Neuronal stem cell (in vitro differentiated cells): ENCODE results near the gene TACC3.
A peak's percentile ranks its signal among the peaks of the same experiment; 100 is the strongest.

ENCODE experiments used
- DNase-seq: peaks from one replicate; pipeline ENCODE4 v3.0.0-alpha.2; 2013; ENCODE audit warnings: low spot score
- H2AFZ ChIP-seq: one replicate; pipeline ENCODE4 v1.6.1; 2013; ENCODE audit warnings: mild to moderate bottlenecking, low read length, inconsistent platforms
- H2AK5ac ChIP-seq: 2 replicates; pipeline ENCODE4 v1.6.1; 2013; ENCODE audit warnings: low read depth, mild to moderate bottlenecking, inconsistent platforms, low read length, moderate library complexity, mixed read lengths
- H2BK120ac ChIP-seq: 2 replicates; pipeline ENCODE4 v1.6.1; 2013; ENCODE audit warnings: low read depth, mild to moderate bottlenecking, inconsistent platforms, low read length, moderate library complexity, mixed read lengths
- H2BK12ac ChIP-seq: one replicate; pipeline ENCODE4 v1.6.1; 2013; ENCODE audit warnings: low read length, inconsistent platforms
- H2BK15ac ChIP-seq: 2 replicates; pipeline ENCODE4 v1.6.1; 2013; ENCODE audit warnings: mild to moderate bottlenecking, low read length, inconsistent platforms, mixed read lengths
- H2BK5ac ChIP-seq: one replicate; pipeline ENCODE4 v1.6.1; 2013; ENCODE audit warnings: inconsistent platforms, mild to moderate bottlenecking, low read length, moderate library complexity
- H3K14ac ChIP-seq: one replicate; pipeline ENCODE4 v1.6.1; 2013; ENCODE audit warnings: low read length, inconsistent platforms
- H3K18ac ChIP-seq: 2 replicates; pipeline ENCODE4 v1.6.1; 2013; ENCODE audit warnings: low read length, inconsistent platforms
- H3K23ac ChIP-seq: 2 replicates; pipeline ENCODE4 v1.6.1; 2013; ENCODE audit warnings: low read depth, mild to moderate bottlenecking, mixed read lengths, low read length, inconsistent platforms; ENCODE audit not compliant: poor library complexity
- H3K27ac ChIP-seq: replicated peaks from 3 replicates; pipeline ENCODE4 v1.5.1; 2013; ENCODE audit warnings: low read length, inconsistent platforms
- H3K27me3 ChIP-seq, 3 experiments: 2 replicates each; pipeline ENCODE4 v1.6.1; 2013; ENCODE audit warnings: low read length in 3 of 3, mild to moderate bottlenecking in 2 of 3, inconsistent platforms in 1 of 3, low read depth in 1 of 3, mixed read lengths in 1 of 3, moderate library complexity in 1 of 3; ENCODE audit not compliant: control insufficient read depth in 3 of 3, insufficient read depth in 3 of 3
- H3K36me3 ChIP-seq, 2 donors: replicated peaks in 1 of 2; 2 replicates each; pipeline ENCODE4 v1.6.1; 2013; ENCODE audit warnings: low read length in 2 of 2; ENCODE audit not compliant: control insufficient read depth in 2 of 2, insufficient read depth in 2 of 2
- H3K4ac ChIP-seq: 2 replicates; pipeline ENCODE4 v1.6.1; 2013; ENCODE audit warnings: inconsistent platforms, mild to moderate bottlenecking, low read length, moderate library complexity
- H3K4me1 ChIP-seq, 2 donors: 1 replicate in 1 of 2; 2 replicates in 1 of 2; pipeline ENCODE4 v1.6.1; 2013; ENCODE audit warnings: low read length in 2 of 2, low read depth in 1 of 2; ENCODE audit not compliant: control insufficient read depth in 2 of 2, insufficient read depth in 1 of 2
- H3K4me2 ChIP-seq: one replicate; pipeline ENCODE4 v1.6.1; 2013; ENCODE audit warnings: mild to moderate bottlenecking, low read length, inconsistent platforms; ENCODE audit not compliant: insufficient read depth, poor library complexity, severe bottlenecking
- H3K4me3 ChIP-seq, 2 donors: 2 replicates each; pipeline ENCODE4 v1.5.1; 2013; ENCODE audit warnings: low read length in 2 of 2, mild to moderate bottlenecking in 2 of 2, inconsistent platforms in 1 of 2, moderate library complexity in 1 of 2
- H3K79me1 ChIP-seq: one replicate; pipeline ENCODE4 v1.6.1; 2013; ENCODE audit warnings: low read depth, mild to moderate bottlenecking, inconsistent platforms, low read length, moderate library complexity
- H3K9ac ChIP-seq: one replicate; pipeline ENCODE4 v1.6.1; 2013; ENCODE audit warnings: mild to moderate bottlenecking, low read depth, low read length, inconsistent platforms; ENCODE audit not compliant: poor library complexity
- H3K9me3 ChIP-seq, 2 donors: replicated peaks in 1 of 2; 2 replicates each; pipeline versions ENCODE3 to v1.6.1; 2013; ENCODE audit warnings: low read length in 2 of 2, mild to moderate bottlenecking in 2 of 2, inconsistent platforms in 1 of 2, low read depth in 1 of 2, mixed read lengths in 1 of 2, moderate library complexity in 1 of 2; ENCODE audit not compliant: control insufficient read depth in 2 of 2, insufficient read depth in 1 of 2
- H4K8ac ChIP-seq: one replicate; pipeline ENCODE4 v1.6.1; 2013; ENCODE audit warnings: low read depth, mild to moderate bottlenecking, inconsistent platforms, low read length, moderate library complexity
- H4K91ac ChIP-seq: one replicate; pipeline ENCODE4 v1.6.1; 2013; ENCODE audit warnings: low read length, low read depth, mild to moderate bottlenecking, inconsistent platforms; ENCODE audit not compliant: poor library complexity
- WGBS, 2 donors: extraction: QIAGEN DNeasy Blood & Tissue Kit; methylation state at CpG; one replicate each; pipeline ENCODE4 v1.1.7; 2013; ENCODE audit warnings: missing lambda C conversion rate in 2 of 2, mixed read lengths in 1 of 2; ENCODE audit not compliant: insufficient read length in 2 of 2, insufficient replicate concordance in 1 of 2; ENCODE audit errors: extremely low coverage in 2 of 2; 5-methylcytosine and 5-hydroxymethylcytosine counted together

The TACC3 gene

DNA sequence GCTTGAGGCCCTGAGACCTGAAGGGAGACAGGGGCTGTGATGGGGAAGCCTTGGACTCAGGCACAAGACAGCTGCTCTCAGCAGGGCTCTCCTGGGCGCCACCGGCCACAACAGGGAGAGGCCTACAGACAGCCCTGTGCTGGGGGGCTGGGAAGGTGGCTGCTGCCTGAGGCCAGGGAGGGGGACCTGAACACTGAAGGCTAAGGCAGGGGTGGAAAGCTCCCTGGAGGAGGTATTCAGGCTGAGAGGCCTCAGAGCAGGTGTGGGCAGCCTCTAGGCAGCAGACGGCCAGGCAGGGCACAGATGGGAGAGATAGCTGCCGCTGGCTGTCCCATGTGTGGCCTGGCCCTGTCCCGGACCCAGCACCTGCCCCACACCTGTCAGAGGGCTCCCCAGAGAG lies 33.0 kb downstream of the TACC3 start:
- WGBS, 2 donors: no CpG with 5 or more reads among the region's 5 CpGs
- H2BK15ac ChIP-seq: peak overlapping the region; percentile 64
- DNase-seq: no peak

DNA sequence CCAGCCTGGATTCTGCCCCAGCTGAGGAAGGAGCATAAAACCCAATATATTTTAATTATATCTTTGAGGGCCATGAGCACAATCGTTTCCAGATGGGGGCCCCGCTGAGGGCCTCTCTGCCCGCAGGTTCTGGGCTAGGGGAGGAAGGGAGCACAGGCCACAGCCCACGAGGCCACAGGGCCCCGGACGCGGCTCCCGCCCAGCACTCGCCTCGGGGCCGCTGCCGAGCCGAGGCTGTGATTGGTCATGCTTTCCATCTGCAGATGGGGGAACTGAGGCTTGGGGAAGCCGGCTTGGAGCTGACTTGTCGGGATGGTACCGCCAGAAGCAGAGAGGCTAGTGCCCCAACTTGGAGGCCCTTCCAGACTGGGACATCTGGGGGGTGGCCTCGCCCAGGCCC lies 34.0 kb downstream of the TACC3 start:
- no peak overlapping the region for H3K9ac ChIP-seq
- no peaks in the 10 kb centered on the region for H3K36me3 ChIP-seq
- WGBS, 2 donors: no CpG with 5 or more reads among the region's 17 CpGs
- no peak overlapping the region for H3K4me3 ChIP-seq
- no peak overlapping the region for H3K4ac ChIP-seq
- H3K4me1 ChIP-seq: peaks cover 17 to 33% of the 10 kb centered on the region in 2 donors
- DNase-seq: no peak
- no peak overlapping the region for H4K8ac ChIP-seq
- H2BK5ac ChIP-seq: peak overlapping the region; percentile 53
- no peak overlapping the region for H3K23ac ChIP-seq
- H3K79me1 ChIP-seq: no peaks in the 10 kb centered on the region
- peaks cover 0 to 14% (median 0%) of the 10 kb centered on the region in 3 experiments for H3K27me3 ChIP-seq
- H4K91ac ChIP-seq: no peak overlapping the region
- no peak overlapping the region for H2AFZ ChIP-seq
- no peak overlapping the region for H2BK120ac ChIP-seq
- H3K9me3 ChIP-seq: no peaks in the 10 kb centered on the region
- no peak overlapping the region for H3K4me2 ChIP-seq
- peak overlapping the region; percentile 17 for H3K18ac ChIP-seq
- no peak overlapping the region for H3K14ac ChIP-seq
- H2AK5ac ChIP-seq: no peak overlapping the region
- no peak overlapping the region for H2BK12ac ChIP-seq
- H2BK15ac ChIP-seq: peak overlapping the region; percentile 55
- H3K27ac ChIP-seq: no peak overlapping the region

More for the DNA sequence above, 33.0 kb downstream of the TACC3 start:
- Histone ChIP-seq H2AFZ (no peak overlapping the region), H4K8ac (no peak overlapping the region), H4K91ac (no peak overlapping the region), H3K36me3 (no peaks in the 10 kb centered on the region), H3K27ac (no peak overlapping the region), H2BK5ac (no peak overlapping the region), H2BK12ac (peak overlapping the region; percentile 22), H3K9ac (no peak overlapping the region), H3K9me3 (no peaks in the 10 kb centered on the region), H3K4me2 (no peak overlapping the region), H3K4me1 (peaks cover 9 to 27% of the 10 kb centered on the region in 2 donors), H3K14ac (no peak overlapping the region), H3K18ac (peak overlapping the region; percentile 59), H3K27me3 (peaks cover 0 to 12% (median 0%) of the 10 kb centered on the region in 3 experiments), H3K4me3 (no peak overlapping the region), H2AK5ac (peak overlapping the region; percentile 94), H3K4ac (no peak overlapping the region), H2BK120ac (no peak overlapping the region), H3K23ac (peak overlapping the region; percentile 12), H3K79me1 (no peaks in the 10 kb centered on the region)

GRCh38 chr4:1756079-1756478 lies 34.8 kb downstream of the TACC3 start:
- no CpG with 5 or more reads among the region's 18 CpGs for WGBS, 2 donors
- H3K27ac ChIP-seq: no peak overlapping the region

DNA sequence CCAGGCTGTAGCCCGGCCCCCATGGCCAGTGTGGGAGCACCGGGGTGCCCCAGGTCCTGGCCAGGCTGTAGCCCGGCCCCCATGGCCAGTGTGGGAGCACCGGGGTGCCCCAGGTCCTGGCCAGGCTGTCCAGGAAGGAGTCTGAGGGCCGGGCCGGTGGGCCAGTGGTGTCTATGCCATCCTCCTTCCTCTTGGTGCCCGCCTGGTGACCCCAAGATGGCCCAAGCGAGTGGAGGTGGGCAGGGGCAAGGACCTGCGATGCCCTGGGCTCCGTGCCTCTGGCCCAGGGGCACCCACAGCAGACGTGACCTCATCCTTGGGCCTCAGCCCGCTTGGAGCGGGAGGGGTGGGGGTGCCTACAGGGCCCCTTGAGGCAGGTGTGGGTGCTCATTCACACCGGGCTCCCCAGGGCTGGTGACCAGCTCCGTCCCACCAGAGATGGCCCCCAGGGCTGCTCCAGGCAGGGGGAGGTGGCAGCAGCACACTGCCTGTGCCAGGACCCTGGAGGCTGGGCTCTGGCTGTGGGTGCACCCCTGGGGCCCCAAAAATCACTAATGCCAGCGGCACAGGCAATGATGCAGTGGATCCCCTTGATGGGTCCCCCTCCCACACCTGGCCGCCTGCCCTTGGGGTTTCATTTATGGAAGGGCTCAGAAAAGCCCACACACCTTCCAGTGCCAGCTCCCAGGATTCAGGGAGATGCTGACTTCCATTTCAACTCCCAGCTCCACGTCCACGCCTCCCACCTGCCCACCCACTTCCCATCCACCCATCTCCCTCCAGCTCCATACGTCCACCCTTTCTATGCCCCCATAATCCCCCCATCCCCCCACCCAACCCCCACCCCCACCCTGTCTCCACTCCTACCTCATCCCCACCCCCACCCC lies 35.8 kb downstream of the TACC3 start:
- DNase-seq: no peak
- peak overlapping the region; percentile 57 for H3K18ac ChIP-seq
- no peak overlapping the region for H2BK120ac ChIP-seq
- H4K91ac ChIP-seq: no peak overlapping the region
- no peaks in the 10 kb centered on the region for H3K36me3 ChIP-seq
- no peak overlapping the region for H3K4me3 ChIP-seq
- peak overlapping the region; percentile 82 for H2BK12ac ChIP-seq
- H3K9ac ChIP-seq: no peak overlapping the region
- peak overlapping the region; percentile 53 for H3K4ac ChIP-seq
- H2BK15ac ChIP-seq: peak overlapping the region; percentile 85
- H2BK5ac ChIP-seq: no peak overlapping the region
- peak overlapping the region; percentile 21 for H3K14ac ChIP-seq
- peaks cover 22 to 41% of the 10 kb centered on the region in 2 donors for H3K4me1 ChIP-seq
- H2AFZ ChIP-seq: no peak overlapping the region
- H4K8ac ChIP-seq: no peak overlapping the region
- H2AK5ac ChIP-seq: peak overlapping the region; percentile 98
- H3K9me3 ChIP-seq: no peaks in the 10 kb centered on the region
- H3K27me3 ChIP-seq: peaks cover 0 to 13% (median under 1%) of the 10 kb centered on the region in 3 experiments
- no CpG with 5 or more reads among the region's 20 CpGs for WGBS, 2 donors
- H3K27ac ChIP-seq: no peak overlapping the region
- H3K79me1 ChIP-seq: no peaks in the 10 kb centered on the region
- no peak overlapping the region for H3K4me2 ChIP-seq
- peak overlapping the region; percentile 73 for H3K23ac ChIP-seq

More at GRCh38 chr4:1756079-1756478, 34.8 kb downstream of the TACC3 start:
- DNase-seq: no peak
- Histone ChIP-seq H3K14ac (peak overlapping the region; percentile 71), H2BK12ac (no peak overlapping the region), H3K4ac (no peak overlapping the region), H3K4me1 (peaks cover 22 to 40% of the 10 kb centered on the region in 2 donors), H2BK5ac (peak overlapping the region; percentile 53), H3K79me1 (no peaks in the 10 kb centered on the region), H4K8ac (no peak overlapping the region), H4K91ac (no peak overlapping the region), H2BK120ac (no peak overlapping the region), H2AFZ (no peak overlapping the region), H3K4me3 (no peak overlapping the region), H2AK5ac (peak overlapping the region; percentile 61), H3K9me3 (no peaks in the 10 kb centered on the region), H2BK15ac (peak overlapping the region; percentile 49), H3K18ac (peak overlapping the region; percentile 28), H3K23ac (no peak overlapping the region), H3K9ac (no peak overlapping the region), H3K27me3 (peaks cover 0 to 14% (median 0%) of the 10 kb centered on the region in 3 experiments), H3K4me2 (no peak overlapping the region), H3K36me3 (no peaks in the 10 kb centered on the region)
